Activated T-cell treated with anti-CD3 and anti-CD28 coated beads, Interleukin-2, amount 50 U/mL, for 48 hours (primary cell): ENCODE data around the gene EPHX1.

Experiments
- DNase-seq, 2 experiments: peaks; one replicate each; pipeline ENCODE4 v3.0.0-alpha.2; 2020

EPHX1 gene

DNA sequence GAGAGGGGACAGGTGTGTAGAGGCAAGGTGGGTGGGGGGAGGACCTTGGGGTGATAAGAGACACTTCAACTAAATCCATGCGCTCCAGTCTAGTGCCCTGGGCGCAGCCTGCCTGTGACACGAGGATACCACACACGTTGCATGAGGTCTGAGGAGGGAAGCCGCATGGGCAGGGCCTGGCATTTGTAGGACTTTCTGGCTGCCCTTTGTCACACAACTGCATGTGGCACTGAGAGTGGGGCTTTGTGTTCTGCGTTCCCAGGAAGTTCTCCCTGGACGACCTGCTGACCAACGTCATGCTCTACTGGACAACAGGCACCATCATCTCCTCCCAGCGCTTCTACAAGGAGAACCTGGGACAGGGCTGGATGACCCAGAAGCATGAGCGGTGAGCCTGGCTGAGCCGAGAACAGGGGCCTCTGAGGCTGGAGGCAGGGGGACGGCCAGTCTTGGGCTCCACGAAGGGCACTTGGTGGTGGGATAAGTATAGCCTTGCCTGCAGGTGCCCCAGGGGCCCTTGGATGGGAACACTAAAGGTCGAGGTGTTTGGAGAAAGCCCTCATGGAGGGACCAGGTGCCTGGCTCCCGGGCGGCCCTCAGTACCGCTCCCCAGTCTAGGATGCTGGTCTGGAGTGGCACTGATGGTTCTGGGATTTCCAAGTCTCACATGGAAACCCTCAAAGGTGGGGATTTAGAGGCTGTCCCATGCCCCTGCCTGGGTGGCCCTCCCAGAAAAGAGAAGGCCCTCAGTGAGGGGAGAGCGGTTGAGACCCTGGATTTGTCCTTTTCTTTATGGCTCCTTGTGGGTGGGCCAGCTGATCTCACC lies 34.5 kb downstream of the EPHX1 start:
- DNase-seq: no peak

DNA sequence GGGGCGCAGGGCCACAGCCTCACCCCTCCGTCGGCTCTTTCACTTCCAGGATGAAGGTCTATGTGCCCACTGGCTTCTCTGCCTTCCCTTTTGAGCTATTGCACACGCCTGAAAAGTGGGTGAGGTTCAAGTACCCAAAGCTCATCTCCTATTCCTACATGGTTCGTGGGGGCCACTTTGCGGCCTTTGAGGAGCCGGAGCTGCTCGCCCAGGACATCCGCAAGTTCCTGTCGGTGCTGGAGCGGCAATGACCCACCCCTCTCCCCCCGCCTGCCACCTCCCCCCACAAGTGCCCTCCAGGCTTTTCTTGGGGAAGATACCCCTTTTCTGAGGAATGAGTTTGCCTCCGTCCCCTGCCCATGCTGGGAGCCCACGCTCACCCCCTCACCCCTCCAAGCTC lies 35.2 kb downstream of the EPHX1 start:
- DNase-seq: no peak

DNA sequence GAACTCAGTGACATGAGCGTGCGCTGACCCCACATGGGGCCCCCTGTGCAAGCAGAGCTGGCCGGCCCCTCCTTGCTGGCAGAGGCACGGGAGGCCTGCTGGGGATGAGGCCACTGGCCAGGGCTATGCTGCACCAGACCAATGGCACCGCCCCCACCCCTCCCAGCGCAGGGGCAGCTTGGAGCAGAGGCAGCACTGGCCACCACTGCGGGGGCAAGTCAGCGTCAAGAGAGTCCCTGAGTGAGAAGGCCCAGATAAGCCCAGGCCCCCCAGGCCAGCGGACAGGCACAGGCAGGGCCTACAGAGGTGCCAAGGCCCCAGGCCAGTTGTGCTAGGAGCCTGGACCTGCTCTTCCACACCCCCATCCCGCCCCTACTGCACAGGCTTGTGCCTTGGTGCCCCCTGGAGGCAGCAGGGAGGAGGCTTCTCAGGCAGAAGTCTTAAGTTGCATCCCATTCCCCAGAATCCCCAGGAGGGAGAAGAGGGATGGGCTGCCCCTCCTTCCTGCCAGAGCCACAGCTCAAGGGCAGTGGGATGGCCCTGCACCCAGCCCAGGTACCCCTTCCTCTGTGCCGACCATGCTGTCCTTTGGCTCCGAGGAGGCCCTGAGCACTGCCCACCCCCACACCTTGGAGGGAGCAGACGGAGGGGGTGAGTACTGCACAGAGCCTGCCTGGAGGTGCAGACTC lies 35.8 kb downstream of the EPHX1 start:
- peak; percentile 49 to 55 for DNase-seq

DNA sequence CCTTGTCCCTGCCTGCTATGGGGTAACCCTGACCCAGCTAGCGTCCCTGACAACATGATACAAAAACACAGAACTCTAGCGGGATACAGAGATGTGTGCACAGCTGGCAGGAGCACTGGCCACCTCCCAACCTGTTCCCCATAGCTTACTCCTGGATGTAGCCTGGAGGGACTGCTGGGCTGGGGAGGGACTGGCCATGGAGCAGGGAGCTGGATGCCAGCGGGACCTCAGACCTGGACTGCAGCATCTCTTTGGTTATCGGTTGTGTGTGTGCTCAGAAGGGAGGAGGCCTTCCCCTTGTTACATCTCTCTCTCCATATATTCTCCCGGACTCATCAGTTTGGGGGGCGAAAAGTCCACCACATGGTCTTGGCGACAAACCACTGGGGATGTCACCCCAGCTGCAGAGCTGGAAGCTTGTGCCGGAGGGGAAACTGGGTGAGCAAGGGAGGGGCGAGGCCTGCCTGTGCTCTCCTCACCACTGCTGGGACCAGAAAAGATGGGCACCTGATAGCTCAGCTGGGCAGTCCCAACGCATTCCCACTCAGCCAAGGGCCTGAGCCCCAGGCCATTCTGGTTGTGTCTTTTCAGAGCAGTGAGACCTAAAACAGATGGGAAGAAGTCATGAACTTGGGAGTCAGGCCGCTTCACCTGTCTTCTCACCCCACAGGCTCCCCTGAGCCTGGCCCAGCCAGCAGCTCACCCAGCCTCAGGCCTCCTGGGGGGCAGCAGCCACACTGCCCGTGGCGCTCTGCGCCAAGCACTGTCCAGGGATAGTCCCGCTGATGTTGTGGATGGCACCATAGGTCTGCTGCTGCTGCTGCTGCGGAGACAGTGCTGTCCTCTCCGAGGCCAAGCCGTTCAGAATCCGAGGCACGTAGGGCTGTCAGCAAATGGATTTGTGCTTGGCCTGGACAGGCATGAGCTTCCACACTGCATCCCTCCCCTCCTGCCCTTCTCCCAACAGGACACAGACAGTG lies 36.7 kb downstream of the EPHX1 start:
- DNase-seq: no peak

DNA sequence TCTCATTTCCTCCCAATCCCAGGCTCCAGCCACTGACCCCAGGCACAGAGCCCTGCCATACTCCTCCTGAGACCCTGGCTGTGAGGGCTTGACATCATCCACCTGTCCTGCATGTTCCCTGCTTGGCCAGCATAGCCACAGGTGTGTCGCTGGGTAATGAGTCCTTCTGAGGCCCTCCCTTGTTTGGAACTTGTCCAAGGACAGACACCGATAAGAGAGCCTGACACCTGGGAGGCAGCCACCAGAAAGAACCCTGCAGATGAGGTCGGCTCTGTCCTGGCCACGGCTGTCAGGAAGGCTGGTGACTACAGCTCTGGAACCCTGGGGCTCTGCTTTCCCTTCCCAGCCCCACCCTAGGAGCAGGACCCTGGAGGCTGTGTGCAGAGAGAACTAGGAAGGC lies 37.7 kb downstream of the EPHX1 start:
- no peak for DNase-seq

DNA sequence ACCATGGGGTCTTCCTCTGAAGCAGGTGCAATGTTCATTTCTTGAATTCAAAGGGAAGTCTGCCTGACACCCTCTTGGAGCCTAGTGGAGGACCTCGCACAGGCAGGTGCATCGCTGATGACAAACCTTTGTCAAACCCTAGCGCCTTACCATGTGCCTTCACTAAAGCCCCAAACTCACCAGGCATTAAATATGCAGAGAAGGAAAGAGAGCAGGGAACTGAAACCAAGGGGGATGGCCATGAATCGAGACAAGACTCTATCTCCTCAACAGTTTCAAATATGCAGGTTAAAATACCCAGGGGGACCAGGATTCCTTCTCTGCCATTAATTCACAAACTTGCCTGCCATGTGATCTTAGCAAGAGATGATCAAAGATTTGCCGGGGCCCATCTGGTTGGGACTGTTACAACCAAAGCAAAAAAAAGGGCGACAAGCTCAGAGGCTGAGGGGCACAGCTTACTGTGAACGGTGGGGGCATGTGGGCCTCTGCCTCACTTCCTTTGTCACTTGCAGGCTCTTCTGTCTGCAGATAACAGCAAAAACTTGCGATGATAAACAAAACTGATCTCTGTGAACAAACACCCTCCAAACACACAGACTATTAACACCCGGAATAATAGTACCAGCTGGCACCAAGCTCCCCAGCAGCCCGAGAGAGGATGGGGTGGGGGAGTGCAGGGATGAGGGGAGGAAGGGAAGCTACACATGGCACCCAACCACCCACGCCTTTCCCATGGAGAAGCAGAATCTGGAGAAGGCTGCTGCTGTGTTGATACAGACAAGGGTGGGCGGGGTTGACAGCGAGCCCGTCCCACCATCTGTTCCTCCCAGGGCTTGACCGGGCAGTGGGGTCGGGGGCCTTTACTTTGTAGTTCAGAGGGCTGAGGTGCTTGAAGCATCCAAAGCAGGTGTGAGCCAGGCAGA lies 38.4 kb downstream of the EPHX1 start:
- no peak for DNase-seq

DNA sequence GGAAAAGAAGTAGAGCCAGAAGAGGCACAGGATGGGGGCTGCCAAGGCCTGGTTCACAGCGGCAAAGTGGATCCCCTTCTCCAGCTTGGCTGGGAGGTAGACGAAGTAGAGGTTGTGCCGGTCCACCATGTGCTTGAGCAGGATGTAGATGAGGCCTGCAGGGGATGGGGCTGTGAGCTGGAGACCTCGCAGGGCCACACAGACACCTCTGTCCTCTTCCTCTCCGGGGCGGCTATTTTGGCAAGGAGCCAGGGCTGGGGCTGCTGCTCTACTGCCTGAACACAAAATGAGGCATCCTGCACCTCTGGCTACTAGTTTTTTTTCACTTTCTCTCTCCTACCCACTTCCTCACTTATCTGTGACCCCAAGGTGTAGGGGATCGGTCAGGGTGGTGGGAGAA lies 40.0 kb downstream of the EPHX1 start:
- DNase-seq: peak; percentile 30 to 41

DNA sequence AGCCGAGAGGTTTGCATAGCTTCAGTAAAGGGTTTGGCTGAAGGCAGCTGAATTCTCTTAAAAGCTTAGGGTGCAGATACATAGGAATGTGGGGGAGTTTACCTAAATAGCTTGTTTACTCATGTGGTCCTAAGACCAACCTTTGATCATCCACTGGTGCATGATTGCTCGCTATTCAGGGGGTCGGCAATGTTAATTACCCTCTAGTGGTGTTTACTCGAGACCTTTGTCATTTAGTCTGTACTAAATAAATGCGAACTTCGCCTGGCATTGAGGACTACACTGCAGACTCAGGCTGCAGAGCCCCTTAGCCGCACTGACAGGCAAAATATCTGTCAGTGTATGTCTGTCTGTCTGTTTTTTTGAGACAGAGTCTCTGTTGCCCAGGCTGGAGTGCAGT lies 40.4 kb downstream of the EPHX1 start:
- no peak for DNase-seq

DNA sequence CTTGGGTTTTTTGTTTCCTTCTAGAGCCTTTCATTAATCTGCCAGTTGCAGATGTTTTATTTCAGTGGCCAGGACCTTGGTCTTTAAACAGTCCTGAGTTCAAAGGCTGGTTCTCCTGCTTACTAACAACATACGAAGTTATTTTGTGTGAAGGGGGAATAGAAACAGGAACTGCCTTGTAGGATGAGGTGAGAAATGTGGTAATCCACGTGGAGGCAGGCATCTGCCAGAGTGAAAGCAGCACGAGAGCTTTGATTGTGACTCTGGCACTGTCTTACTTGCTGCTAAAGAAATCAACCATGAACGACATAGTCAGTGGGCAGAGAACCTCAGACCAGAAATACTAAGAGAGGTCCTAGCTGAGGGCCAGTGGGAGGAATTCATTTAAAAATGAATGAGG lies 41.9 kb downstream of the EPHX1 start:
- DNase-seq: no peak

DNA sequence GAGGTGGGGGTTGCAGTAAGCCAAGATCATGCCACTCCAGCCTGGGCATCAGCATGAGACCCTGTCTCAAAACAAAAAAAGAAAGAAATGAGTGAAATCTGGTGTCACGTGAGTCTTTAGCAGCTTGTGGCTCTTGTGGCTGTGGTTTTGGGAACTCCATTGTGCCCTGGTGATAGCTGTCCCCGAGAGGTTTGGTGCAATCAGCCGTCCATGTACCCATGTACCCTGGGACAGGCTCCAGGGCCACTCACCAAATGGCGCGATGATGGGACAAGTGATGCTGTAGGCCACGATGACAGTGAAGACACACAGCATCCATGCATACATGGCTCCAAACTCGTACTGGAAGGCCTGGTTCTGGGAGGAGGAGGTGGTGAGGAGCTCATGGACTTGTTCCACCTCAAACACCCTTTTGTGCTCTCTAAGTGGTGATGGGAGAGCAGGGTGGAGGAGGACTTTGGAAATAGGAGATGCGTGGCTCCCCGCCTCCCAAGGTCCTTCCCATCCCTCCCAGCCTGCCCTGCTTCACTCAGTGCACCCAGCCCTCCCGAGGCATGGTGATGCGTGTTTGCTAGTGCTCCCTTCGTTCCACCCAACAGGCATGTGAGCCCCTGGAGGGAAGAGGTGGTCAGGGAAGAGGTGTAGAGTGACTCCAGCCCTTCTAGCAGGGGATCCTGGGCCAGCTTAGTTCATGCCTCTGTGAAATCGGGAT lies 42.6 kb downstream of the EPHX1 start:
- no peak for DNase-seq

DNA sequence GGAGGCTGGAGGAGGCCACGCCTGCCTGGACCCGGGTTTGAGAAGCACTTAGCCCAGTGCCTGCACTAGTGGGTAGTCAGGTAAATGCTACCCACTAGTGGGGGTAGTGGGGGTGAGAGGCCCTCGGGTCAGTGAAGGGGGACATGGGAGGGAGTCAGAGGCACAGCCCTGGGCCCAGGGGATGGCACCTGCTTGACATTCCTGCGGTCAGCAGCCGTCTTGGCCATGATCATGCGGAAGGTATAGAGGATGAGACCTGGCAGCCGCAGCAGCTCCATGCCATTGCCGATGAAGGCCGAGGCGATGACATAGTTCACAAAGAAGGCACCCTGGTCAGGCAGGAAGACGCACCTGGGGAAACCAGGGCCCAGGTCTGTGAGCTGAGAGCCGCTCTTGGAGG lies 43.5 kb downstream of the EPHX1 start:
- DNase-seq: no peak

DNA sequence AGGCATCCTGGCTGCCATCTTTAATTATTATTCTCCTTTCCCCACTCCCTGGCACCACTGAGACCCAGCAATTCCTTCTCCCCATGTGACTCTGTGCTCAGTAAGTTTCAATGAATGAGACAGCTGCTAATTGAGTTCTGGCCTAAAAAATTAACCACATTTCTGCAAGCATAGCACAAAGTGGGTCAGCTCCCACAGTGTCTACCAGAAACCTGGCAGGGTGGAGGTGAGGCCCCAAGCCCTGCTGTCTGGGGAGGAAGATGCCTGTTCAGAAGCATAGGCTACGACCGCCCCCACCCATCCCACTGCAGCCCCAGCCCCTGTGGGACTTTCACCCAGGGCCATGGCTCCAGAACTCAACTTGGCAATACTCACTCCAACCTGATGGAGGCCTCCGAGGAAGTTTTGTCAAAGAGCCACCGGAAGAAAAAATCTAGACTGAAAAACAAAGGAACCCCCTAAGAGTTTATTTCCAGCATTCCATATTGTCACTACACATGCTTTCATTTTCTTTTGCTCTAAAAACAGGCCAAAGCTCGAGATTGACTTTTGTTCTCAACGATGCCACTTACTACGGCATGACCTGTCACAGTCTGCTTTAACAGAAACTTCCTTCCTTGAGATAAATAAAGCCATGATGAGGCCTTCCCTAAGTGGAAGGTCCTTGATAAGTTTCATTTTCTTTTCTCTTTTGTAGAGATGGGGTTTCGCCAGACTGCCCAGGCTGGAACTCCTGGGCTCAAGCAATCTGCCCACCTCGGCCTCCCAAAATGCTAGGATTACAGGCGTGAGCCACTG lies 45.8 kb downstream of the EPHX1 start:
- no peak for DNase-seq

DNA sequence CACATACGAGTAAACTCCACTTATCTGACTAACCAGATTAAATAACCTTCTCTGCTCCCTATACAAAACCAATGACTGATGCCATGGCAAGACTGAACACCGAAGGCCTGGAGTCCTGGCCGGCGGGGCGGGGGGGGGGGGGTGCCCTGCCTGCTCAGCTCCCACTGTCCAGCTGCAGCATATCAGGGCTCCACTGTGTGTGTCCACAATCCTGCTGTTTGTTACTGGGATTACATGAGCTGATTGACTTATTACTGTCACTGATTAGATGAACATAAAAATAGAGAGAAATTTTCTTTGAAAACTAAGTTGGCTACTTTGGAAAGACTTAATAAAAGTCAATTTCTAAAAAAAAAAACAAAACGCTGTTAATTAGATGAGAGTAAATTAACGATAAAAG lies 47.3 kb downstream of the EPHX1 start:
- DNase-seq: no peak

DNA sequence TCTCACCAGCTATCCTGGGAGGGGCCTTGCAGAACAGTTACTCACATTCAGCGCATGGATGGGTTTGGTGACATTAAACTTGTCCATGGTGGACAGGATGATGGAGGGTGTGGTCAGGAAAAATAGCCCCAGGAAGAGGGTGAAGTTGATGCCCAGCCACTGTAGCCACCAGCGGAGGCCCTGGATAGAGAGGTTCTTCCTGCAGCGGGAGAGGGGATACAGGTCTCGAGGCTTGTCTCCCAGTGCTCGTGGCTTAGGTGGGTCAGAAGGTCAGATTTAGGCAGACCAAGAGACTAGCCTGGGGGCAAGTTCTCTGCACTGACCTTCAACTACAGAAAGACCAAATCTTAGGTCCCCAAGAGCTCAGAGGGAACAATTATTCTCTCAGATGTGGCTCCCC lies 49.2 kb downstream of the EPHX1 start:
- DNase-seq: no peak

DNA sequence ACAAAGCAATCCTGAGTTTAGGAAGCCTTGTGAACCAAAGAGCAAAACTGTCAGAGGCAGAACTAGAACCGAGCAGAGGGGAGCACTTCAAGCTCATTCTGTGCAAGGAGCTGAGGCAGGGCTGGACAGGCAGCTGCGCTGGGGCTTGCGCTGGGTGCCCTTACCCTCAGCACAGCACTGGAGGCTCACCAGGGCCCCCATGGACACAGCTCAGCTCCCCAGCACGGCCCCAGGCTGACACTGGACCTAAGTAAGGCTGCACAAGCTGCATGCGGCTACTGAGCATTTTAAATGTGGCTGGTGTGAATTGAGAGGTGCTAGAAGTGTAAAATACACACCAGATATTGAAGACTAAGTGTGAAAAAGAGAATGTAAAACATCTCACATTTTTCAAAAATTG lies 50.2 kb downstream of the EPHX1 start:
- DNase-seq: no peak

DNA sequence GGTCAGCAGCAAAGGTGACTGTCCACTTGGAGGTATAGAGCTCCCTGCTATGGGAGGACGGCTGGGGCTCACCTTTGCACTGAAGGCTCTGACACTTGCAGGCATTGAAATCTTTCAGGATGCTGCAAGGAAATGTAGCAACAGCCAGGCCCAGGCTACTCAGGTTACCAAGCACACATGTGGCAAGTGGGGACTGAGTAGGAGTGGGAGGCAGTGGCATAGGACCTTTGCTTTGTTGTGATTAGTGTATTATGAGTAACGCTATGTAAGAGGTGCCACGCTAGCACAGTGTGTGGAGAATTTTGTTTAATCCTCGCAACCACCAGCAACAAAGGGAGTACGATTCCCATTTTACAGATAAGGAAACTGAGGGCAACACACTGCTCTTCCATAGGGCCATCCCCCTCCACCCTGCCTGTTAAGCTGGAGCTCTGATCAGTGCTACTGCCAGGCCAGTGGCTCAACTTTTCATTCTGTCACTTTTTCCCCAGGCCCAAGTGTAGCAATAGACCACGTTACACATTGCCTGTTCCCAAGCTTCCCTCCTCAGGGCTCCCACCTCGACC lies 51.0 kb downstream of the EPHX1 start:
- DNase-seq: no peak

DNA sequence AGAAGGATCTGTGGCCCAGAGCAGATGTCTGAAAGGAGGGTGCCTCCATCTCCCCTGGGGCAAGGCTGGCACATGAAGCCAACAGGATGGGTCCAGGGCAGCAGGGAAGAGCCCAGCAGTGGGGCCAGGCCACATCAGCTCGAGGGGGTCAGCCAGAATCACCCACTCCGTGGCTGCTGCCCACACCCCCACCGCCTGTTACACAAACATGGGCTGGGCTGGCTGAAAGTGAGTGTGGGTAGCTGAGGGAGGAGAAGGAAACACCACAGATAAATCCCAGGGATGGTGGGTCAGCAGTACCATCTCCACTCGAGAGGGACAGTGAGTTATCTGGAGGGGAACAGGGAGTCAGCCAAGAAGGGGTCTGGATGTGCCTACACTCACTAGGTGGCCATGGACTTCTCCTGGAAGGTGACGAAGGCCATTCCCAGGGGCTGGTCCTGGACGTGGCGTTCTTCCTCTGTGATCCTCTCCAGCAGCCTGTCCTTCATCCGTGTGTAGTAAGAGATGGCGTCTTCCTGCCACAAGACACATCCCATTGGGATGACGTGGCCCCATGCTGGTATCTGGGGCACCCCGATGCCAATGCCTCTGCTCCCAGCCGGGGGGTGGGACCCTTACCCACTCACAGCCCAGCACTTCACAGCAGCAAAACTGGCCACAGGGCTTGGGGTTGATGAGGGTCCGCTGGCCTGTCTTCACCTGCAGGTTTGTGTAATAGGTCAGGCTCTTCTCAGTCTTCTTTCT lies 52.1 kb downstream of the EPHX1 start:
- DNase-seq: no peak

DNA sequence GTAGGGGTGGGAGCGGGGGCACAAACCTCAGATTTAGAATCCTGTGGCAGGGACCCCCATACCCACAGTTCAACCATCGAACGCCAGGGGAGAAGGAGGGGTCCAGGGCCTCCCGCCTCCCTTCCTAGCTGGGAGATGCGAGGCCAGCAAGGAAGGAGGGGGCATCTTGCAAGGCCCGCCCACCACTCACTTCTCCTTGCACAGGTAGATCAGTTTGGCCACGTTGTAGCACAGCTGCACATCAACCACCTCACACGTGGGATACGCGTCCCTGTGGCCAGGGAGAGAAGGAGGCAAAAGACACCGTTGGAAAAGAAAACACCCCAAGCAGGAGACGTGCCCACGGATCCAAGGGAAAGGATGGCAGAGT lies 52.6 kb downstream of the EPHX1 start:
- no peak for DNase-seq

DNA sequence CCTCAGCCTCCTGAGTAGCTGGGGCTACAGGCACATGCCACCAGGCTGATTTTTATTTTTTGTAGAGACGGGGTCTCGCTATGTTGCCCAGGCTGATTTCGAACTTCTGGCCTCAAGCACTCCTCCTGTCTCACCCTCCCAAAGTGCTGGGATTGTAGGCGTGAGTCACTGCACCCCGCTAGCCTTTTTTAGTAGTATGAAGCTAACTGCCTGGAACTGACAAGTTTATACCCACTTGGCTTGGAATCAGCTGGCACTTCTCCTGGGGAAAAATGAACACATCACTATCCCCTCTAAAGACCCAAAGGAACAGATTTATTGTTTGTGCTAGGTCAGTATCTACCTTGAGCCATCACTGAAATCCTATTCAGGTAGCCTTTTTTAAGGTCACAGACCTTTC lies 53.2 kb downstream of the EPHX1 start:
- no peak for DNase-seq

DNA sequence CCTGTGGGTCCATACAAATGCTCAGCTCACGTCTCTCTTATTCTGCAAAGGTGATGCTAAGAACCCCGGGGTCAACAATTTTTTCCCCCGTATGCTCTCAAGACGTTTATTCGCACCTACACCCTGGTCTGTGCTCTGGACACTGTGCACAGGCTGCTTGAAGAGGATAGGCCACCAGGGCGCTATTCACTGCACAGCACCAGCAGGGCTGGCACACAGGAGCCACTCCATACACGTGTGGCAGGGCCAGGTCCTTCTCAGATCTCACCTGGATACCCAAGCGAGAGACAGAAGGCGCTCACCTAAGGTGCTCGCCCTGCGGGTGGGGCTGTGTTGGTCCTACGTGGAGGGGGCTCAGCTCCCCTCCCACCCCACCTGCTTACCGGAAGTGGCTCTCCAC lies 55.6 kb downstream of the EPHX1 start:
- no peak for DNase-seq
